Measurements from ENCODE around the gene SERINC5.

GRCh38 chr5:80225189-80225933 is 30.5 kb downstream of the SERINC5 start:
- no peak for TF ChIP-seq CTCF (IDR thresholded peaks at IDR 0.05)
- no peak for TF ChIP-seq EP300 (IDR thresholded peaks at IDR 0.05)
- no peak for TF ChIP-seq POLR2A (IDR thresholded peaks at IDR 0.05)

All from gastroesophageal sphincter (tissue), 3 donors.